CD8-positive, alpha-beta memory T cell (primary cell): ENCODE data around the gene CEP95. TPM values are rescaled to one million over a fixed set of nuclear protein-coding genes. Genes with fewer than 3 reads are reported as not detected.
"Not testable (repeated sequence)": the region's sequence is repeated elsewhere in the genome, so short reads cannot be mapped to it uniquely, and the experiment has no call there.

Source experiments
- CTCF ChIA-PET: fragments of 350-600 bp; sonication (Branson Sonifier 250); formaldehyde crosslinking; loops from one replicate; lab custom pipeline; 2021; ENCODE audit warnings: antibody characterized with exemption; lab: Charles Lee
- POLR2A ChIA-PET: fragments of 350-600 bp; sonication (Branson Sonifier 250); formaldehyde crosslinking; loops from one replicate; lab custom pipeline; 2021; ENCODE audit warnings: antibody characterized with exemption; lab: Charles Lee
- DNase-seq, 5 donors: peaks; one replicate each; pipeline versions ENCODE4 v3.0.0 to v3.0.0-alpha.2; 2020 to 2022; ENCODE audit warnings: mixed read lengths in 1 of 5
- H3K27ac ChIP-seq: one replicate; pipeline ENCODE4 v1.7.0; 2013; ENCODE audit warnings: low read depth, mild to moderate bottlenecking, low read length, moderate library complexity
- H3K27me3 ChIP-seq: 2 replicates; pipeline ENCODE4 v1.7.0; 2013; ENCODE audit warnings: low read length, mild to moderate bottlenecking; ENCODE audit not compliant: insufficient read depth, poor library complexity, severe bottlenecking
- H3K36me3 ChIP-seq: 2 replicates; pipeline ENCODE4 v1.7.0; 2013; ENCODE audit warnings: mild to moderate bottlenecking, low read length, moderate library complexity; ENCODE audit not compliant: insufficient read depth
- H3K4me1 ChIP-seq: 2 replicates; pipeline ENCODE4 v1.7.0; 2013; ENCODE audit warnings: mild to moderate bottlenecking, low read length, moderate library complexity; ENCODE audit not compliant: insufficient read depth
- H3K4me3 ChIP-seq: 2 replicates; pipeline ENCODE4 v1.7.0; 2013; ENCODE audit warnings: mild to moderate bottlenecking, low read length
- H3K9me3 ChIP-seq: 2 replicates; pipeline ENCODE4 v1.7.0; 2013; ENCODE audit warnings: mild to moderate bottlenecking, low read length
- H3K27ac Mint-ChIP-seq, 8 donors: one replicate each; pipeline ENCODE4 v1.8.0; 2020 to 2021; ENCODE audit warnings: mixed read lengths in 8 of 8, mild to moderate bottlenecking in 6 of 8, inconsistent platforms in 3 of 8, moderate library complexity in 3 of 8
- H3K27me3 Mint-ChIP-seq, 2 donors: one replicate each; pipeline ENCODE4 v1.8.0; 2020 to 2021; ENCODE audit warnings: mixed read lengths in 2 of 2, mild to moderate bottlenecking in 1 of 2, moderate library complexity in 1 of 2
- H3K36me3 Mint-ChIP-seq, 3 donors: one replicate each; pipeline ENCODE4 v1.8.0; 2020 to 2021; ENCODE audit warnings: mixed read lengths in 3 of 3, inconsistent platforms in 1 of 3, mild to moderate bottlenecking in 1 of 3
- H3K4me1 Mint-ChIP-seq, 3 donors: one replicate each; pipeline ENCODE4 v1.8.0; 2020 to 2021; ENCODE audit warnings: mixed read lengths in 3 of 3, inconsistent platforms in 1 of 3, mild to moderate bottlenecking in 1 of 3
- H3K4me3 Mint-ChIP-seq, 7 donors: one replicate each; pipeline ENCODE4 v1.8.0; 2020 to 2021; ENCODE audit warnings: mixed read lengths in 7 of 7, mild to moderate bottlenecking in 6 of 7, moderate library complexity in 4 of 7, inconsistent platforms in 2 of 7
- H3K9me3 Mint-ChIP-seq, 5 donors: one replicate each; pipeline ENCODE4 v1.8.0; 2020 to 2022; ENCODE audit warnings: mixed read lengths in 5 of 5, mild to moderate bottlenecking in 3 of 5, moderate library complexity in 2 of 5, inconsistent platforms in 1 of 5
- polyA plus RNA-seq: library from polyadenylated mRNA; unstranded; fragments of 300-500 nt; fragmentation: Illumina TruSeq; gene quantifications from one replicate; pipeline ENCODE4 v1.2.3, GENCODE V29; 2021
- total RNA-seq, 2 experiments: library from RNA; stranded (reverse); gene quantifications; one replicate each; pipeline ENCODE4 v1.2.3, GENCODE V29; 2021

Gene CEP95
- total and polyA plus RNA-seq, 3 experiments from 2014 or later: 15.7 to 43.5 (median 39.3) TPM

GRCh38 chr17:64488301-64488700 is 18.5 kb upstream of the CEP95 start:
- H3K36me3 Mint-ChIP-seq: peaks cover 0 to 74% (median 14%) of the 10 kb centered on the region in 3 donors

DNA sequence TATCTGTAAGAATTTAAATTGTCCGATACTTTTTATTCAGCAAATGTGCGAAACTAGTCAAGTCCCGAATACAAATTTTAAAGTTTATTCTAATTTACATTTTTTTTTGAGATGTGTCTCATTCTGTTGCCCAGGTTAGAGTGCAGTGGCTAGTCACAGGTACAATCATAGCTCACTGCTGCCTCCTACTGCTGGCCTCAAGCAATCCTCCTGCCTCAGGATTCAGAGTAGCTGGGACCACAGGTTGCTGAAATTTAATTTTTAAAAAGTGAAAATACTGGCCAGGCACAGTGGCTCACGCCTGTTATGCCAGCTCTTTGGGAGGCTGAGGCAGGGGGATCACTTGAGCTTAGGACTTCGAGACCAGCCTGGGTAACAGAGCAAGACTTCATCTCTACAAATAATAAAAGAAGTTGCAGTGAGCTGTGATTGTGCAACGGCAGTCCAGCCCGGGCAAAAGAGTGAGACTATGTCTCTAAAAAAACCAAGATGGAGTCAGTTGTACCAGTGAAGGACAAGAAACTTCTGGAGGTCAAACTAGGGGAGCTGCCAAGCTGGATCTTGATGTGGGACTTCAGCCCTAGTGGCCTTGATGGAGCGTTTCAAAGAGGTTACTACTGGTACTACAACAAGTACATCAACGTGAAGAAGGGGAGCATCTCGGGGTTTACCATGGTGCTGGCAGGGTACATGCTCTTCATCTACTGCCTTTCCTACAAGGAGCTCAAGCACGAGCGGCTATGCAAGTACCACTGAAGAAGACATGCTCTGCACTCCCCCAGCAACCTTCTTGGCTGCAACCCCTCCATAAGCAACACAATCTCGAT is 15.5 kb upstream of the CEP95 start:
- H3K9me3 Mint-ChIP-seq: no peaks in the 10 kb centered on the region
- peak overlapping the region in 1 of 7 donors; percentile 46 for H3K4me3 Mint-ChIP-seq
- Histone ChIP-seq H3K4me3 (no peak overlapping the region), H3K4me1 (peaks cover 29% of the 10 kb centered on the region), H3K27me3 (no peaks in the 10 kb centered on the region), H3K9me3 (no peaks in the 10 kb centered on the region), H3K27ac (no peak overlapping the region), H3K36me3 (peaks cover 16% of the 10 kb centered on the region)
- peaks cover 0 to 57% (median 5%) of the 10 kb centered on the region in 3 donors for H3K36me3 Mint-ChIP-seq
- ChIA-PET POLR2A (interaction anchor here (0.6 to 2.5 kb wide), 5 partner anchors 13 to 70 kb away, joined by 3 to 14 read pairs (median 9); partner anchors contain the start of genes CEP95 and DDX5), CTCF (interaction anchor here (1.0 to 4.9 kb wide), 8 partner anchors 12 to 170 kb away, joined by 3 to 32 read pairs (median 4); partner anchors contain the start of genes CEP95 and DDX5)
- H3K4me1 Mint-ChIP-seq: peaks cover 24 to 39% (median 34%) of the 10 kb centered on the region in 3 donors
- peak overlapping the region in 1 of 8 donors; percentile 92 for H3K27ac Mint-ChIP-seq
- H3K27me3 Mint-ChIP-seq: no peaks in the 10 kb centered on the region
- peak; percentile 9 to 55 (median 33) for DNase-seq

More at GRCh38 chr17:64488301-64488700, 18.5 kb upstream of the CEP95 start:
- H3K27me3 ChIP-seq: no peaks in the 10 kb centered on the region
- DNase-seq: no peak
- H3K9me3 ChIP-seq: no peaks in the 10 kb centered on the region
- Mint-ChIP-seq H3K27ac (no peak overlapping the region), H3K4me1 (peaks cover 11 to 26% (median 20%) of the 10 kb centered on the region in 3 donors), H3K27me3 (no peaks in the 10 kb centered on the region), H3K4me3 (no peak overlapping the region), H3K9me3 (no peaks in the 10 kb centered on the region)
- no peak overlapping the region for H3K4me3 ChIP-seq
- no peak overlapping the region for H3K27ac ChIP-seq
- ChIA-PET POLR2A (no interaction called here), CTCF (interaction anchor here (0.6 to 3.6 kb wide), 3 partner anchors 69 to 586 kb away, joined by 3 to 32 read pairs (median 4); no protein-coding TSS in a partner anchor)
- H3K4me1 ChIP-seq: peaks cover 9% of the 10 kb centered on the region
- peaks cover 16% of the 10 kb centered on the region for H3K36me3 ChIP-seq

GRCh38 chr17:64491994-64492393 is 14.8 kb upstream of the CEP95 start:
- Histone ChIP-seq H3K9me3 (no peaks in the 10 kb centered on the region), H3K27ac (no peak overlapping the region), H3K27me3 (no peaks in the 10 kb centered on the region), H3K4me1 (peaks cover 31% of the 10 kb centered on the region), H3K4me3 (no peak overlapping the region), H3K36me3 (peaks cover 16% of the 10 kb centered on the region)
- H3K4me1 Mint-ChIP-seq: peaks cover 31 to 47% (median 40%) of the 10 kb centered on the region in 3 donors
- no peak overlapping the region for H3K4me3 Mint-ChIP-seq
- ChIA-PET CTCF (interaction anchor here (1.0 to 4.9 kb wide), 6 partner anchors 14 to 170 kb away, joined by 3 to 32 read pairs (median 13); partner anchors contain the start of genes CEP95 and DDX5), POLR2A (interaction anchor here (0.6 to 2.5 kb wide), 4 partner anchors 12 to 71 kb away, joined by 3 to 18 read pairs (median 12); partner anchors contain the start of genes CEP95 and DDX5)
- no peak for DNase-seq
- no peak overlapping the region for H3K27ac Mint-ChIP-seq
- H3K27me3 Mint-ChIP-seq: peaks cover 0 to 7% of the 10 kb centered on the region in 2 donors
- peaks cover 0 to 63% (median 5%) of the 10 kb centered on the region in 3 donors for H3K36me3 Mint-ChIP-seq
- no peaks in the 10 kb centered on the region for H3K9me3 Mint-ChIP-seq

GRCh38 chr17:64492481-64493109 is 14.2 kb upstream of the CEP95 start:
- H3K36me3 Mint-ChIP-seq: peaks cover 0 to 64% (median 5%) of the 10 kb centered on the region in 3 donors
- DNase-seq: peak in 3 of 5 donors; percentile 25 to 36 (median 28)
- peak overlapping the region in 6 of 8 donors; percentile 26 to 83 (median 67) for H3K27ac Mint-ChIP-seq
- H3K27ac ChIP-seq: no peak overlapping the region
- H3K4me3 ChIP-seq: no peak overlapping the region
- H3K9me3 Mint-ChIP-seq: no peaks in the 10 kb centered on the region
- peaks cover 16% of the 10 kb centered on the region for H3K36me3 ChIP-seq
- H3K9me3 ChIP-seq: no peaks in the 10 kb centered on the region
- ChIA-PET CTCF (interaction anchor here (1.4 to 4.9 kb wide), 3 partner anchors 14 to 73 kb away, joined by 12 to 32 read pairs (median 14); partner anchors contain the start of genes CEP95 and DDX5), POLR2A (interaction anchor here (1.5 to 2.0 kb wide), 2 partner anchors 12 to 14 kb away, joined by 14 to 18 read pairs; partner anchors contain the start of genes CEP95 and DDX5)
- H3K4me1 Mint-ChIP-seq: peaks cover 37 to 53% (median 46%) of the 10 kb centered on the region in 3 donors
- H3K4me3 Mint-ChIP-seq: peak overlapping the region in 2 of 7 donors; percentile 41 to 64
- peaks cover 0 to 11% of the 10 kb centered on the region in 2 donors for H3K27me3 Mint-ChIP-seq
- H3K27me3 ChIP-seq: no peaks in the 10 kb centered on the region
- peaks cover 37% of the 10 kb centered on the region for H3K4me1 ChIP-seq

- Histone ChIP-seq H3K4me1 (peaks cover 50% of the 10 kb centered on the region), H3K9me3 (no peaks in the 10 kb centered on the region), H3K36me3 (peaks cover 23% of the 10 kb centered on the region), H3K4me3 (no peak overlapping the region), H3K27ac (no peak overlapping the region), H3K27me3 (no peaks in the 10 kb centered on the region)
- peak overlapping the region in 6 of 7 donors; percentile 62 to 99 (median 74) for H3K4me3 Mint-ChIP-seq
- CTCF ChIA-PET: interaction anchor here (4.9 kb wide), 1 partner anchor 12 kb away, joined by 32 read pairs; the partner anchor contains the start of genes CEP95 and DDX5
- no peak for DNase-seq
- peak overlapping the region in 5 of 8 donors; percentile 8 to 62 (median 24) for H3K27ac Mint-ChIP-seq
- H3K27me3 Mint-ChIP-seq: peaks cover 0 to 12% of the 10 kb centered on the region in 2 donors
- POLR2A ChIA-PET: interaction anchor here (0.6 to 1.9 kb wide), 2 partner anchors 11 to 94 kb away, joined by 7 to 10 read pairs; partner anchors contain the start of gene DDX5
- H3K36me3 Mint-ChIP-seq: peaks cover 0 to 68% (median 5%) of the 10 kb centered on the region in 3 donors
- H3K4me1 Mint-ChIP-seq: peaks cover 47 to 67% (median 60%) of the 10 kb centered on the region in 3 donors
- H3K9me3 Mint-ChIP-seq: no peaks in the 10 kb centered on the region
Measured at GRCh38 chr17:64494121-64494520, 12.7 kb upstream of the CEP95 start.

DNA sequence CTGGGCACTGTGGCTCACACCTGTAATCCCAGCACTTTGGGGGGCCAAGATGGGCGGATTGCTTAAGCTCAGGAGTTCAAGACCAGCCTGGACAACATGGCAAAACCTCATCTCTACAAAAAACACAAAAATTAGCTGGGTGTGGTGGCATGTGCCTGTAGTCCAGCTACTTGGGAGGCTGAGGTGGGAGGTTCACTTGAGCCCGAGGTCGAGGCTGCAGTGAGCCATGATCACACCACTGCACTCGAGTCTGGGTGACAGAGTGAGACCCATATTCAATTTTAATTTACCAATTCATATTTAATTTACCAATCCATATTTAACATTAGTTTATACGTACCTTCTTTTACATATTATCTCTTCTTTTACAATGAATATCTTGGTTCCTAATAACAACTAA is 11.5 kb upstream of the CEP95 start:
- Histone ChIP-seq H3K4me3 (peak overlapping the region; percentile 90), H3K27ac (peak overlapping the region; percentile 76), H3K36me3 (peaks cover 32% of the 10 kb centered on the region), H3K4me1 (peaks cover 50% of the 10 kb centered on the region)
- CTCF ChIA-PET: interaction anchor here (0.7 to 3.9 kb wide), 2 partner anchors 11 to 475 kb away, joined by 3 to 37 read pairs; partner anchors contain the start of genes CEP95 and DDX5
- peaks cover 56 to 79% (median 72%) of the 10 kb centered on the region in 3 donors for H3K4me1 Mint-ChIP-seq
- not testable (repeated sequence) for DNase-seq, H3K27me3 ChIP-seq, H3K9me3 Mint-ChIP-seq, H3K9me3 ChIP-seq
- H3K27ac Mint-ChIP-seq: peak overlapping the region in 2 of 8 donors; percentile 41 to 47
- POLR2A ChIA-PET: interaction anchor here (1.9 kb wide), 1 partner anchor 10 kb away, joined by 10 read pairs; the partner anchor contains the start of gene DDX5
- peaks cover 0 to 15% of the 10 kb centered on the region in 2 donors for H3K27me3 Mint-ChIP-seq
- H3K4me3 Mint-ChIP-seq: peak overlapping the region in 6 of 7 donors; percentile 71 to 100 (median 100)
- H3K36me3 Mint-ChIP-seq: peaks cover under 1 to 69% (median 12%) of the 10 kb centered on the region in 3 donors

- H3K27ac ChIP-seq: peak overlapping the region; percentile 76
- H3K36me3 ChIP-seq: peaks cover 37% of the 10 kb centered on the region
- Mint-ChIP-seq H3K4me1 (peaks cover 63 to 87% (median 82%) of the 10 kb centered on the region in 3 donors), H3K9me3 (no peaks in the 10 kb centered on the region), H3K36me3 (peaks cover 9 to 70% (median 22%) of the 10 kb centered on the region in 3 donors), H3K27me3 (peaks cover 0 to 15% of the 10 kb centered on the region in 2 donors), H3K27ac (peak overlapping the region; percentile 94 to 99 (median 99)), H3K4me3 (peak overlapping the region; percentile 97 to 100 (median 100))
- ChIA-PET POLR2A (interaction anchor here (0.5 to 2.8 kb wide), 6 partner anchors 10 to 1773 kb away, joined by 3 to 168 read pairs (median 4); partner anchors contain the start of genes CEP95, DDX5 and ICAM2), CTCF (interaction anchor here (0.6 to 3.9 kb wide), 5 partner anchors 10 to 153 kb away, joined by 3 to 37 read pairs (median 3); partner anchors contain the start of genes CEP95 and DDX5)
- H3K4me1 ChIP-seq: peaks cover 59% of the 10 kb centered on the region
- H3K4me3 ChIP-seq: peak overlapping the region; percentile 90
- no peaks in the 10 kb centered on the region for H3K27me3 ChIP-seq
- no peaks in the 10 kb centered on the region for H3K9me3 ChIP-seq
- peak in 1 of 5 donors; percentile 3 for DNase-seq
Measured at GRCh38 chr17:64496348-64496785, 10.4 kb upstream of the CEP95 start.
